K562 (cell line): ENCODE results near the gene NADK. TPM values are rescaled to one million over a fixed set of nuclear protein-coding genes. Genes with fewer than 3 reads are reported as not detected.
"Not testable (repeated sequence)": the region's sequence is repeated elsewhere in the genome, so short reads cannot be mapped to it uniquely, and the experiment has no call there.

Source experiments
- ATAC-seq: fragments of 200-7000 bp; cut with Tn5 transposase; 3 replicates; pipeline ENCODE4 v1.9.1; 2020; ENCODE audit warnings: moderate library complexity
- BruUV-seq: library from RNA; stranded (reverse); fragments of 400-500 nt; replicated peaks from 2 replicates; lab custom pipeline; 2021; lab: Mats Ljungman, UMichigan
- CTCF ChIA-PET: fragments of 300-600 bp; formaldehyde crosslinking; extraction: SDS; loops from one replicate; lab custom pipeline; 2021; ENCODE audit warnings: low intra/inter-chr PET ratio; lab: Yijun Ruan, JAX
- POLR2A ChIA-PET: fragments of 300-600, 350-650 bp; sonication (Branson Sonifier 250); formaldehyde crosslinking; extraction: SDS; loops from one replicate; lab custom pipeline; 2021; ENCODE audit warnings: antibody characterized with exemption, inconsistent platforms; lab: Yijun Ruan, JAX
- DNase-seq, 4 experiments: peaks; one replicate each; pipeline versions ENCODE4 v3.0.0 to v3.0.0-alpha.2; 2011 to 2018; ENCODE audit warnings: low spot score in 3 of 4, mixed read lengths in 3 of 4; ENCODE audit errors: extremely low read depth in 1 of 4
- FAIRE-seq: peaks from 2 replicates; lab custom pipeline; 2011; peaks lifted over from hg19 to GRCh38; lab: Jason Lieb, UNC
- H2AFZ ChIP-seq: 2 replicates; pipeline ENCODE4 v1.6.0; 2011; ENCODE audit warnings: low read depth, low read length, control low read depth, inconsistent platforms
- H3K27ac ChIP-seq: fragments of 200-600 bp; 3 replicates; pipeline ENCODE4 v1.8.0; 2011; ENCODE audit warnings: low read depth, mild to moderate bottlenecking, control low read depth, inconsistent platforms, low read length, moderate library complexity, mixed read lengths; ENCODE audit errors: extremely low read depth
- H3K27me3 ChIP-seq, 2 experiments: fragments of 300-600 bp in 1 of 2; 2 replicates in 1 of 2; 3 replicates in 1 of 2; pipeline versions ENCODE4 v1.6.0 to v1.8.0; 2011; ENCODE audit warnings: inconsistent platforms in 2 of 2, low read length in 2 of 2, mild to moderate bottlenecking in 1 of 2, mixed read lengths in 1 of 2, moderate library complexity in 1 of 2; ENCODE audit not compliant: control insufficient read depth in 2 of 2, insufficient read depth in 2 of 2
- H3K36me3 ChIP-seq: fragments of 300-600 bp; 3 replicates; pipeline ENCODE4 v1.8.0; 2011; ENCODE audit warnings: mild to moderate bottlenecking, low read length, inconsistent platforms; ENCODE audit not compliant: control insufficient read depth, insufficient read depth
- H3K4me1 ChIP-seq, 2 experiments: fragments of 200-600 bp in 1 of 2; replicated peaks in 1 of 2; 2 replicates in 1 of 2; 3 replicates in 1 of 2; pipeline versions ENCODE4 v1.5.1 to v1.8.0; 2011; ENCODE audit warnings: inconsistent platforms in 2 of 2, low read length in 2 of 2, mild to moderate bottlenecking in 1 of 2, mixed read lengths in 1 of 2, moderate library complexity in 1 of 2; ENCODE audit not compliant: control insufficient read depth in 2 of 2, insufficient read depth in 2 of 2
- H3K4me2 ChIP-seq: 2 replicates; pipeline ENCODE4 v1.6.1; 2011; ENCODE audit warnings: low read length, control low read depth, inconsistent platforms, mixed read lengths; ENCODE audit not compliant: insufficient read depth
- H3K4me3 ChIP-seq: fragments of 200-600 bp; sonication (generic), shearing (Covaris generic); 2 replicates; pipeline ENCODE4 v1.5.1; 2016; ENCODE audit warnings: control low read depth, inconsistent platforms
- H3K79me2 ChIP-seq: fragments of 200-600 bp; 3 replicates; pipeline ENCODE4 v1.8.0; 2011; ENCODE audit warnings: low read length, inconsistent platforms; ENCODE audit not compliant: control insufficient read depth, insufficient read depth
- H3K9ac ChIP-seq, 2 experiments: 2 replicates each; pipeline versions ENCODE4 v1.6.0 to v1.6.1; 2011; ENCODE audit warnings: low read depth in 2 of 2, low read length in 2 of 2, control low read depth in 1 of 2, inconsistent platforms in 1 of 2, mild to moderate bottlenecking in 1 of 2, mixed read lengths in 1 of 2; ENCODE audit not compliant: insufficient read depth in 1 of 2
- H3K9me1 ChIP-seq: one replicate; pipeline ENCODE4 v1.6.0; 2011; ENCODE audit warnings: inconsistent platforms, mild to moderate bottlenecking, low read length, moderate library complexity; ENCODE audit not compliant: control insufficient read depth, insufficient read depth
- H3K9me3 ChIP-seq: replicated peaks from 2 replicates; pipeline ENCODE4 v1.5.1; 2011; ENCODE audit warnings: low read depth, low read length, inconsistent platforms; ENCODE audit not compliant: control insufficient read depth, insufficient read depth
- H4K20me1 ChIP-seq: replicated peaks from 2 replicates; pipeline ENCODE4 v1.6.1; 2011; ENCODE audit warnings: low read length, inconsistent platforms, mixed read lengths; ENCODE audit not compliant: control insufficient read depth, insufficient read depth
- ASH1L ChIP-seq: fragments of 450-650 bp; IDR thresholded peaks from 2 replicates; pipeline ENCODE4 v1.6.1; 2018; ENCODE audit warnings: borderline replicate concordance, mild to moderate bottlenecking, low read depth; ENCODE audit not compliant: partially characterized antibody
- GABPA ChIP-seq: fragments of 200-800 bp; sonication (Bioruptor generic); conservative IDR thresholded peaks from 2 replicates; pipeline ENCODE4 v1.6.1; 2016; ENCODE audit warnings: low read depth, missing genetic modification characterization, missing compliant biosample characterization
- JUND ChIP-seq, 2 experiments: IDR thresholded peaks; 2 replicates in 1 of 2; 3 replicates in 1 of 2; pipeline ENCODE4 v1.6.1; 2011; ENCODE audit warnings: borderline replicate concordance in 2 of 2, low read depth in 2 of 2, low read length in 2 of 2, improper control_type of control experiment in 1 of 2, missing biosample characterization in 1 of 2, missing genetic modification characterization in 1 of 2, missing genetic modification reagents in 1 of 2
- MBD2 ChIP-seq: sonication (generic); IDR thresholded peaks from 2 replicates; pipeline ENCODE4 v1.6.1; 2016; ENCODE audit warnings: low read depth, borderline replicate concordance
- MCM3 ChIP-seq: fragments of 450-650 bp; IDR thresholded peaks from 2 replicates; pipeline ENCODE4 v1.6.1; 2016
- MNT ChIP-seq, 2 experiments: fragments of 450-650 bp; conservative IDR thresholded peaks; 2 replicates each; pipeline ENCODE4 v1.6.1; 2017; ENCODE audit warnings: mild to moderate bottlenecking in 2 of 2, moderate library complexity in 2 of 2
- PRDM10 ChIP-seq: fragments of 450-650 bp; IDR thresholded peaks from 2 replicates; pipeline ENCODE4 v1.6.1; 2018; ENCODE audit not compliant: partially characterized antibody
- SIX5 ChIP-seq, 2 experiments: IDR thresholded peaks; 2 replicates each; pipeline ENCODE4 v1.6.1; 2011; ENCODE audit warnings: low read length in 2 of 2, borderline replicate concordance in 1 of 2, low read depth in 1 of 2, mild to moderate bottlenecking in 1 of 2, moderate library complexity in 1 of 2; ENCODE audit not compliant: insufficient read depth in 1 of 2
- SMAD4 ChIP-seq: fragments of 250-450 bp; sonication (Bioruptor Pico); conservative IDR thresholded peaks from 2 replicates; pipeline ENCODE4 v1.8.0; 2021; ENCODE audit warnings: inconsistent platforms, mild to moderate bottlenecking, moderate library complexity
- SP1 ChIP-seq: sonication (generic); formaldehyde crosslinking; IDR thresholded peaks from 2 replicates; pipeline ENCODE4 v1.8.1; 2022; ENCODE audit warnings: mild to moderate bottlenecking, missing genetic modification reagents
- SREBF1 ChIP-seq: fragments of 150-350 bp; IDR thresholded peaks from 2 replicates; pipeline ENCODE4 v1.6.1; 2014; ENCODE audit warnings: antibody characterized with exemption, low read depth, low read length, borderline replicate concordance
- whole genome bisulfite sequencing: fragments of 100-300 bp; shearing (Covaris generic); methylation state at CpG from one replicate; pipeline ENCODE4 v1.1.6; 2016; ENCODE audit warnings: low coverage, mixed read lengths; ENCODE audit not compliant: insufficient coverage; ENCODE audit errors: missing lambda C conversion rate; 5-methylcytosine and 5-hydroxymethylcytosine counted together
- in situ Hi-C: fragments of 300-500 bp; cut with MboI; formaldehyde crosslinking; loops from 4 replicates; pipeline ENCODE4 v1.15.0; 2018; ENCODE audit warnings: inconsistent platforms, mixed read lengths
- intact Hi-C: fragments of 100-400 bp; cut with micrococcal nuclease; formaldehyde crosslinking; loops from 2 replicates; pipeline ENCODE4 v1.14.2; 2022
- polyA plus RNA-seq, 8 experiments: library from polyadenylated mRNA; depleted of rRNA in 4 of 8; stranded (reverse) in 5 of 8; unstranded in 3 of 8; fragments of >200 nt; fragmentation: Nextera tagmentation in 2 of 8; fragmentation: Illumina TruSeq in 1 of 8; extraction: Ambion mirVana in 2 of 8; extraction: Trizol in 1 of 8; gene quantifications; 2 replicates each; pipeline versions ENCODE4 v1.2.1 to v1.2.3, GENCODE V29; 2011 to 2014; ENCODE audit warnings: inconsistent platforms in 1 of 8, missing spikeins in 1 of 8
- total RNA-seq, 7 experiments: library from RNA; depleted of rRNA in 6 of 7; stranded (reverse); fragments of >200 nt in 6 of 7; fragmentation: Illumina TruSeq in 2 of 7; extraction: Trizol in 2 of 7; gene quantifications; 2 replicates each; pipeline versions ENCODE4 v1.2.1 to v1.2.3, GENCODE V29; 2011 to 2021; ENCODE audit warnings: low replicate concordance in 1 of 7

NADK gene
- total and polyA plus RNA-seq, 9 of the 15 experiments (the other 6 are each of a cell fraction or from before 2014, with no cell fraction given) = 1.5 to 135 (median 75.1) TPM

- DNase-seq (peak; percentile 16 to 81 (median 27)), ATAC-seq (peak; percentile 85), FAIRE-seq (peak; percentile 96)
- peak overlapping the region; percentile 72 to 92 for H3K9ac ChIP-seq
- 0 out of 2 replicates have a peak overlapping the region, but pooled peaks have one; percentile 59 for H2AFZ ChIP-seq
- H3K79me2 ChIP-seq; H3K27me3 ChIP-seq; H3K9me3 ChIP-seq; H3K9me1 ChIP-seq; POLR2A ChIA-PET; BruUV-seq; H3K36me3 ChIP-seq; intact Hi-C loops; in situ Hi-C loops; H4K20me1 ChIP-seq; TF ChIP-seq JUND (tag; IDR thresholded peaks at IDR 0.05; ENCODE audit: borderline replicate concordance, low read depth, low read length): not testable (repeated sequence)
- 2% methylated on average over 10 of the region's 101 CpGs for WGBS
- H3K4me1 ChIP-seq = peaks cover 6 to 12% of the 10 kb centered on the region in 2 experiments; a peak in 3 of 5 replicates
- peak overlapping the region; percentile 44 for H3K4me3 ChIP-seq
- H3K4me2 ChIP-seq = peak overlapping the region; percentile 52; the same call in 1 of the 2 replicates
- CTCF ChIA-PET = interaction anchor here (0.6 kb wide), 1 partner anchor 98 kb away, joined by 3 read pairs; no protein-coding TSS in a partner anchor
- H3K27ac ChIP-seq = peak overlapping the region; percentile 91
- TF ChIP-seq JUND (IDR thresholded peaks at IDR 0.05; ENCODE audit: borderline replicate concordance, low read depth, low read length) (peak; percentile 89), ASH1L (peak; percentile 78), MNT (conservative IDR thresholded peaks at IDR 0.05) (peak; percentile 51 to 70; a peak in 3 of 4 replicates), PRDM10 (peak; percentile 99), SIX5 (IDR thresholded peaks at IDR 0.05; ENCODE audit: borderline replicate concordance in 1 of 2, insufficient read depth in 1 of 2, low read depth in 1 of 2, low read length in 2 of 2) (peak; percentile 64; a peak in 3 of 4 replicates), GABPA (tag) (0 out of 2 replicates have a peak, but pooled peaks have one; percentile 10), SMAD4 (CRISPR knock-in tag) (peak; percentile 55; the same call in 1 of the 2 replicates), SREBF1 (peak; percentile 98), MBD2 (peak; percentile 97), SP1 (CRISPR knock-in tag) (peak; percentile 81), MCM3 (0 out of 2 replicates have a peak, but pooled peaks have one; percentile 23)
These were observed 32.4 kb downstream of the NADK start for GRCh38 chr1:1745651-1746565.
